ENCODE measurements around the gene CD300LB. TPM values are rescaled to one million over a fixed set of nuclear protein-coding genes. Genes with fewer than 3 reads are reported as not detected.

The CD300LB gene
- polyA plus RNA-seq, 1 donor (not counting 4 experiments of a cell fraction or from before 2014, with no cell fraction given), result not detected

DNA sequence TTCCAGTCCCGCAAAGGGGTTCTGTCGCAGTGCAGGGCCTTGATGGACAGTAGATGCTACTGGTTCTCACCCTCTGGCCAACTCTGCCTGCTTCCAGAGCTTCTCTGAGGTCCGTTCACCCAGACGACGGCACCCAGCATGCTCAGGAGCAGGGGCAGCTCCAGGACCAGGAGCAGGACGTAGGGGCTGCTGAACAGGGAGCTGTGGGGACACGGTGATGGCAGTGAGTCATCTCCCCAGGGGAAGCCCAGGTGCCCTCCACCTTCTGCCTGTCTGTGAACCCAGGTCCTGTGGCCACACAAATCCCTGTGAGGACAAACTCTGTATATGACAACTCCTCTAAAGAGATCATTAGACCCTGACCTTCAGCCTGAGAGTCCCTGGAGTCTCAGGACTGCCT is 18.1 kb upstream of the CD300LB start:
- Histone ChIP-seq H3K4me2 (ENCODE audit: control insufficient read depth, extremely low read depth, insufficient read depth, low read depth, low read length) (no peak overlapping the region), H2AFZ (ENCODE audit: control insufficient read depth, low read length) (no peak overlapping the region), H3K27ac (ENCODE audit: control insufficient read depth, insufficient read depth, low read length) (no peak overlapping the region), H3K27me3 (ENCODE audit: control insufficient read depth, extremely low read depth, insufficient read depth, low read length) (no peaks in the 10 kb centered on the region), H3K36me3 (ENCODE audit: control insufficient read depth in 2 of 2, extremely low read depth in 1 of 2, insufficient read depth in 2 of 2, low read length in 2 of 2) (no peaks in the 10 kb centered on the region), H3K9me1 (ENCODE audit: control insufficient read depth, extremely low read depth, insufficient read depth, low read length) (no peaks in the 10 kb centered on the region), H3K79me2 (ENCODE audit: control insufficient read depth, insufficient read depth, low read length) (no peaks in the 10 kb centered on the region), H3K4me3 (ENCODE audit: control insufficient read depth in 2 of 3, extremely low read depth in 1 of 3, insufficient read depth in 2 of 3, low read depth in 1 of 3, low read length in 3 of 3) (no peak overlapping the region), H3K9ac (ENCODE audit: control insufficient read depth, extremely low read depth, insufficient read depth, low read length) (no peak overlapping the region), H4K20me1 (ENCODE audit: control insufficient read depth, extremely low read depth, insufficient read depth, low read length) (no peaks in the 10 kb centered on the region), H3K9me3 (ENCODE audit: control insufficient read depth, low read depth, low read length) (no peaks in the 10 kb centered on the region), H3K4me1 (ENCODE audit: control insufficient read depth, extremely low read depth, insufficient read depth, low read length) (peaks cover 22% of the 10 kb centered on the region)
- FAIRE-seq (no peak), DNase-seq (ENCODE audit: low read depth, low spot score) (no peak)
- dilution Hi-C loops (cut with MboI; ENCODE audit: extremely low pct_ligation_motif_present, low sequenced_read_pairs), result no loop called here
- TF ChIP-seq EZH2 (IDR thresholded peaks at IDR 0.05; ENCODE audit: low read length), result no peak
- TF ChIP-seq, protein P1, sequence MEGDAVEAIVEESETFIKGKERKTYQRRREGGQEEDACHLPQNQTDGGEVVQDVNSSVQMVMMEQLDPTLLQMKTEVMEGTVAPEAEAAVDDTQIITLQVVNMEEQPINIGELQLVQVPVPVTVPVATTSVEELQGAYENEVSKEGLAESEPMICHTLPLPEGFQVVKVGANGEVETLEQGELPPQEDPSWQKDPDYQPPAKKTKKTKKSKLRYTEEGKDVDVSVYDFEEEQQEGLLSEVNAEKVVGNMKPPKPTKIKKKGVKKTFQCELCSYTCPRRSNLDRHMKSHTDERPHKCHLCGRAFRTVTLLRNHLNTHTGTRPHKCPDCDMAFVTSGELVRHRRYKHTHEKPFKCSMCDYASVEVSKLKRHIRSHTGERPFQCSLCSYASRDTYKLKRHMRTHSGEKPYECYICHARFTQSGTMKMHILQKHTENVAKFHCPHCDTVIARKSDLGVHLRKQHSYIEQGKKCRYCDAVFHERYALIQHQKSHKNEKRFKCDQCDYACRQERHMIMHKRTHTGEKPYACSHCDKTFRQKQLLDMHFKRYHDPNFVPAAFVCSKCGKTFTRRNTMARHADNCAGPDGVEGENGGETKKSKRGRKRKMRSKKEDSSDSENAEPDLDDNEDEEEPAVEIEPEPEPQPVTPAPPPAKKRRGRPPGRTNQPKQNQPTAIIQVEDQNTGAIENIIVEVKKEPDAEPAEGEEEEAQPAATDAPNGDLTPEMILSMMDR (optimal IDR thresholded peaks at IDR 0.05 in 1 of 3, IDR thresholded peaks at IDR 0.05 in 1 of 3, conservative IDR thresholded peaks at IDR 0.05 in 1 of 3; ENCODE audit: extremely low read depth in 1 of 3, insufficient read depth in 2 of 3, low read length in 3 of 3), result no peak

DNA sequence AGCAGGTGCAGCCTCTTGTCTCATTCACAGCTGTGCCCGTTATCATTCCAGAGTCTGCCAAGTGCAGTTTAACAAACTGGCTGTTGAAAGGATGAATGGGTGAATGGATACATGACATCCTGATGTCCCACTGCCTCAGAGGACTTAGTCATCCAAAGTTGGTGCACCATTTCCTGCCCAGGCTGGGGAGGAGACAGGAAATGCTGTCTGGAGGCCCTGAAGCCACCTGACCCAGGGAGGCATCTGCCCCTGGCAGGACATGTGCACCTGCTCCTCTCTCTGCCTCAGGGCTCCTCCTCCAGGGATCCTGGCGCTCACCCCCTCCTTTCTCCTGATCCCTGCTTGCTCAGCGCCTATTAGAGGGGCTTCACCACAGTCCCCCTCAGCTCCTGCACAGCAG is 16.5 kb upstream of the CD300LB start:
- TF ChIP-seq, protein P1 (optimal IDR thresholded peaks at IDR 0.05 in 1 of 3, IDR thresholded peaks at IDR 0.05 in 1 of 3, conservative IDR thresholded peaks at IDR 0.05 in 1 of 3; ENCODE audit: extremely low read depth in 1 of 3, insufficient read depth in 2 of 3, low read length in 3 of 3), result no peak
- no peak for TF ChIP-seq EZH2 (IDR thresholded peaks at IDR 0.05; ENCODE audit: low read length)

More for the DNA sequence above, 16.5 kb upstream of the CD300LB start:
- Histone ChIP-seq H3K27me3 (ENCODE audit: control insufficient read depth, extremely low read depth, insufficient read depth, low read length) (peaks cover 6% of the 10 kb centered on the region), H3K9me3 (ENCODE audit: control insufficient read depth, low read depth, low read length) (no peaks in the 10 kb centered on the region), H3K9me1 (ENCODE audit: control insufficient read depth, extremely low read depth, insufficient read depth, low read length) (no peaks in the 10 kb centered on the region), H4K20me1 (ENCODE audit: control insufficient read depth, extremely low read depth, insufficient read depth, low read length) (no peaks in the 10 kb centered on the region), H2AFZ (ENCODE audit: control insufficient read depth, low read length) (no peak overlapping the region), H3K27ac (ENCODE audit: control insufficient read depth, insufficient read depth, low read length) (no peak overlapping the region), H3K9ac (ENCODE audit: control insufficient read depth, extremely low read depth, insufficient read depth, low read length) (no peak overlapping the region), H3K4me2 (ENCODE audit: control insufficient read depth, extremely low read depth, insufficient read depth, low read depth, low read length) (no peak overlapping the region), H3K4me1 (ENCODE audit: control insufficient read depth, extremely low read depth, insufficient read depth, low read length) (peaks cover 22% of the 10 kb centered on the region), H3K79me2 (ENCODE audit: control insufficient read depth, insufficient read depth, low read length) (no peaks in the 10 kb centered on the region), H3K36me3 (ENCODE audit: control insufficient read depth in 2 of 2, extremely low read depth in 1 of 2, insufficient read depth in 2 of 2, low read length in 2 of 2) (no peaks in the 10 kb centered on the region), H3K4me3 (ENCODE audit: control insufficient read depth in 2 of 3, extremely low read depth in 1 of 3, insufficient read depth in 2 of 3, low read depth in 1 of 3, low read length in 3 of 3) (no peak overlapping the region)
- dilution Hi-C loops (cut with MboI; ENCODE audit: extremely low pct_ligation_motif_present, low sequenced_read_pairs), result no loop called here
- FAIRE-seq (peak; percentile 71), DNase-seq (ENCODE audit: low read depth, low spot score) (no peak)

All from keratinocyte (primary cell).